Activated CD4-positive, alpha-beta T cell treated with anti-CD3 and anti-CD28 coated beads for 4 hours (primary cell): ENCODE data around the gene PCDHGB6.
"Not testable (repeated sequence)": the region's sequence is repeated elsewhere in the genome, so short reads cannot be mapped to it uniquely, and the experiment has no call there.

Experiments used
- DNase-seq, 2 donors: peaks; one replicate each; pipeline ENCODE4 v3.0.0-alpha.2; 2020

PCDHGB6 gene

GRCh38 chr5:141407790-141408505 is at the start of gene PCDHGB6:
Gene PCDHGB6, plus strand, starts transcription at chr5:141408021. Its CDS starts 182 bp downstream, at chr5:141408203.
- DNase-seq: not testable (repeated sequence)

GRCh38 chr5:141359790-141360426 is 47.9 kb upstream of the PCDHGB6 start, which contains the start of gene PCDHGB2:
Gene PCDHGB2, plus strand, starts transcription at chr5:141359994. Its CDS starts 142 bp downstream, at chr5:141360136.
- no peak for DNase-seq

GRCh38 chr5:141360685-141361084 is 47.1 kb upstream of the PCDHGB6 start:
- DNase-seq: no peak

- no peak for DNase-seq
Observed at GRCh38 chr5:141362719-141363118, 45.1 kb upstream of the PCDHGB6 start.

- no peak for DNase-seq
Observed at GRCh38 chr5:141363952-141364660, 43.7 kb upstream of the PCDHGB6 start, which contains the start of gene PCDHGA5. Gene PCDHGA5, plus strand, starts transcription at chr5:141364162. Its CDS starts 169 bp downstream, at chr5:141364331.

- no peak for DNase-seq
Observed at GRCh38 chr5:141366016-141366896, 41.6 kb upstream of the PCDHGB6 start.

GRCh38 chr5:141369994-141370848 is 37.6 kb upstream of the PCDHGB6 start, which contains the start of gene PCDHGB3:
Gene PCDHGB3, plus strand, starts transcription at chr5:141370242. Its CDS starts 153 bp downstream, at chr5:141370395.
- peak; percentile 7 to 14 for DNase-seq

- no peak for DNase-seq
Observed at GRCh38 chr5:141371572-141372475, 36.0 kb upstream of the PCDHGB6 start.

GRCh38 chr5:141373673-141374317 is 34.0 kb upstream of the PCDHGB6 start, which contains the start of gene PCDHGA6:
Gene PCDHGA6, plus strand, starts transcription at chr5:141373891. Its CDS starts 193 bp downstream, at chr5:141374084.
- no peak for DNase-seq

GRCh38 chr5:141374627-141375026 is 33.2 kb upstream of the PCDHGB6 start:
- no peak for DNase-seq

- DNase-seq: not testable (repeated sequence)
Observed at GRCh38 chr5:141375444-141376155, 32.2 kb upstream of the PCDHGB6 start.

- no peak for DNase-seq
Observed at GRCh38 chr5:141382469-141383294, 25.1 kb upstream of the PCDHGB6 start, which contains the start of gene PCDHGA7. Gene PCDHGA7, plus strand, starts transcription at chr5:141382742. Its CDS starts 158 bp downstream, at chr5:141382900.

- no peak for DNase-seq
Observed at GRCh38 chr5:141383345-141383744, 24.5 kb upstream of the PCDHGB6 start.

GRCh38 chr5:141384471-141385267 is 23.2 kb upstream of the PCDHGB6 start:
- no peak for DNase-seq

- DNase-seq: not testable (repeated sequence)
Observed at GRCh38 chr5:141387557-141388311, 20.1 kb upstream of the PCDHGB6 start, which contains the start of gene PCDHGB4. Gene PCDHGB4, plus strand, starts transcription at chr5:141387698. Its CDS starts 187 bp downstream, at chr5:141387885.

GRCh38 chr5:141388661-141389060 is 19.2 kb upstream of the PCDHGB6 start:
- DNase-seq: no peak
